HUES64 (cell line): ENCODE results near the gene NEK4.

Source experiments
- H3K27ac ChIP-seq: 2 replicates; pipeline ENCODE4 v1.7.0; 2013; ENCODE audit warnings: low read depth, low read length, inconsistent platforms
- H3K27me3 ChIP-seq: 2 replicates; pipeline ENCODE4 v1.6.1; 2013; ENCODE audit warnings: mild to moderate bottlenecking, low read length; ENCODE audit not compliant: insufficient read depth
- H3K36me3 ChIP-seq: 2 replicates; pipeline ENCODE4 v1.6.1; 2013; ENCODE audit warnings: mild to moderate bottlenecking, low read length; ENCODE audit not compliant: insufficient read depth
- H3K4me1 ChIP-seq: 2 replicates; pipeline ENCODE4 v1.6.1; 2013; ENCODE audit warnings: mild to moderate bottlenecking, low read length, moderate library complexity; ENCODE audit not compliant: insufficient read depth
- H3K4me3 ChIP-seq: 2 replicates; pipeline ENCODE4 v1.5.1; 2013; ENCODE audit warnings: mild to moderate bottlenecking, low read length, moderate library complexity
- H3K9ac ChIP-seq: 2 replicates; pipeline ENCODE4 v1.6.1; 2013; ENCODE audit warnings: mild to moderate bottlenecking, low read depth, low read length
- H3K9me3 ChIP-seq: 2 replicates; pipeline ENCODE4 v1.6.1; 2013; ENCODE audit warnings: low read depth, low read length; ENCODE audit not compliant: insufficient read depth
- WGBS: fragments of 150-250, 120-280 bp; methylation state at CpG from one replicate; pipeline ENCODE4 v1.1.7; 2013; ENCODE audit warnings: missing lambda C conversion rate; 5-methylcytosine and 5-hydroxymethylcytosine counted together

NEK4 gene

GRCh38 chr3:52705688-52706686 lies 64.8 kb downstream of the NEK4 start, which contains the start of the genes GLT8D1 and SPCS1:
GLT8D1 (minus strand) TSS chr3:52705791; CDS start chr3:52700460, 5,331 bp downstream.
SPCS1 (plus strand) TSS chr3:52706106; CDS start chr3:52706247, 141 bp downstream.
- Histone ChIP-seq H3K9ac (peak within 1 kb of the TSS; percentile 92), H3K36me3 (peaks cover 30% of the 10 kb centered on the region), H3K4me1 (peaks cover 5% of the 10 kb centered on the region; the same call in 1 of the 2 replicates), H3K4me3 (peak within 1 kb of the TSS; percentile 100), H3K27me3 (no peaks in the 10 kb centered on the region), H3K9me3 (no peaks in the 10 kb centered on the region), H3K27ac (peak within 1 kb of the TSS; percentile 81)
- under 1% methylated on average over 94 of the region's 94 CpGs for WGBS

GRCh38 chr3:52705438-52705687 lies 65.4 kb downstream of the NEK4 start:
- no peaks in the 10 kb centered on the region for H3K9me3 ChIP-seq
- H3K27ac ChIP-seq, result peak overlapping the region; percentile 81
- no peaks in the 10 kb centered on the region for H3K27me3 ChIP-seq
- H3K9ac ChIP-seq, result peak overlapping the region; percentile 92
- peak overlapping the region; percentile 100 for H3K4me3 ChIP-seq
- peaks cover 5% of the 10 kb centered on the region; the same call in 1 of the 2 replicates for H3K4me1 ChIP-seq
- WGBS, result under 1% methylated on average over 25 of the region's 25 CpGs
- H3K36me3 ChIP-seq, result peaks cover 24% of the 10 kb centered on the region

DNA sequence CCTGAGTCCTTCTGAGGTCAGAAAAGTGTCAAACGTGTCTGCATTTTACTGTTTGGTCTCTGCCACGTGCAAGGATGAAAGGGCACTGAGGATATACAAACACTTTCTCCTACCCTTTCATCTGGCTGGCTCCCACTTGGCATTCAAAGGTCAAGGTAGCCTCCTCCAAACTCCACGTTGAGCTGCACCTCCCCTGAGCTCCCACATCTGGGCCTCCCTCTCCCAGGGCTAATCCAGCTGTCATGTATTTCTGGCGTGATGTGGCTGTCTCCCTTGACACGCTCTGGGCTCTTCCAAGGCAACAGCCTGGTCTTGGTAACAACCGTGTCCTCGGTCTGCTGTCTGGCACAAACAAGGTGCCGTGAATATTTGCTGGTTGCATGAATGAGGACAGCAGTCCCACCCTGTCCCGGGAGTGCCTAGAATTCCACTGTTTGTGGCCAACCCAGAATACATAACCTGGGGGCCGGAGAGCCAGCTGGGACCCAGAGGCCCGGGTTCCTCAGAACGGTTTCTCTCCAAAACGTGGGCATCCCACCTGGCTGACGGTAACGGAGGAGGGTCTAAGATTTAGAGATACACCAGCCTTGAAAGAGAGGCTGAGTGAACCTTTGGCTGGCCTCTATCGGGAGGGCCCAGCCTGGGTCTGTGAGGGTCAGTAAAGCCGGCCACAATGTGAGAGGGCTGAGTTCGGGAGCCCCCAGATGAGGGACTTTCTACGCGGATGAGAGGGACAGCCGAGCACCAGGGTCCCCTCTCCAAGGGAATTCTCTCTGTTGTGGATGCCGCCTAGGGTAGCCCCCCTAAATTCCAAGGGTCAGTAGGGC lies 65.9 kb downstream of the NEK4 start:
- Histone ChIP-seq H3K27me3 (no peaks in the 10 kb centered on the region), H3K27ac (no peak overlapping the region), H3K9ac (peak overlapping the region; percentile 92), H3K36me3 (peaks cover 26% of the 10 kb centered on the region), H3K4me3 (peak overlapping the region; percentile 100), H3K9me3 (no peaks in the 10 kb centered on the region), H3K4me1 (peaks cover 5% of the 10 kb centered on the region; the same call in 1 of the 2 replicates)
- 8% methylated on average over 22 of the region's 22 CpGs for WGBS

GRCh38 chr3:52703341-52703740 lies 67.4 kb downstream of the NEK4 start:
- Histone ChIP-seq H3K9me3 (no peaks in the 10 kb centered on the region), H3K4me1 (peaks cover 5% of the 10 kb centered on the region; the same call in 1 of the 2 replicates), H3K36me3 (peaks cover 23% of the 10 kb centered on the region), H3K27ac (no peak overlapping the region), H3K27me3 (no peaks in the 10 kb centered on the region), H3K9ac (no peak overlapping the region), H3K4me3 (no peak overlapping the region)
- 94% methylated on average over 5 of the region's 7 CpGs for WGBS

- no peak overlapping the region for H3K4me3 ChIP-seq
- H3K9me3 ChIP-seq, result no peaks in the 10 kb centered on the region
- H3K27me3 ChIP-seq, result no peaks in the 10 kb centered on the region
- no peak overlapping the region for H3K9ac ChIP-seq
- H3K27ac ChIP-seq, result no peak overlapping the region
- no peaks in the 10 kb centered on the region for H3K4me1 ChIP-seq
- WGBS, result 95% methylated on average over 4 of the region's 4 CpGs
- H3K36me3 ChIP-seq, result peaks cover 70% of the 10 kb centered on the region
These were observed 73.1 kb downstream of the NEK4 start for GRCh38 chr3:52697632-52697965.

DNA sequence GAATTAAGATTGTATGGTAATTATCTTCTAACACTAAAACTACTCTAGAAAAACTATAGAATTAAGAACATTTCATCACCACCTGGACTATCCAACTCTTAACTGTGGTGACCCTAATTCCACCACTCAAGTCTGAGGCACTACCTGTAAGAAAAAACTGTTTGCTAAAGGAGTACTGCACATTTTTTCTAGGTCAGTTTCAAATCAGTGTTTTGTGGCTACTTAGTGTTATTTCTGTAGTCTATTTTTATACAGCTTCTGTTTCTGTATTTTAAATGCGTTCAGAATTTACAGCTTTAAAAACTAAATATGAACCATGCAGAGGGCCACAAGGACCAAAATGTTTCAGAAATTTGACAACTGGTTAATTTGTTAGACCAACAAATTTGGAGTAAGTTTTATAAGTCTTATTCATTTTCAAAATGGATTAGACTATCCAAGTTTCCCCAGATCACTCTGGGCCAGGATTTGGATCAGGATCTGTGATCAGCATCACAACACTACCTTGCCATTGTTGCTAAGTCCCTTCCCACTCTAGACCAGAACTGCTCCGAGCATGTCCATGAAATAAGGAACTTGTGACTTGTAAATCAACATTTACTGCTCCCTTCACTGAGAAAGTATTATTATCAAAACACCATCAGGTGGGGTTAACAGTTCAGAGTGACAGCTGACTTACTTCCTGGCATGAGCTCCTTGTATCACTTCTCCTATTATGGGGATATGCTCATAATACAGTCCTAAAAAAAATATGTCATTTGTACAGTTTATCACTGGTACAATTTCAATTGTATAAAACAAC lies 73.7 kb downstream of the NEK4 start:
- no peak overlapping the region for H3K4me3 ChIP-seq
- no peaks in the 10 kb centered on the region for H3K4me1 ChIP-seq
- no peak overlapping the region; the same call in 1 of the 2 replicates for H3K27ac ChIP-seq
- peaks cover 75% of the 10 kb centered on the region for H3K36me3 ChIP-seq
- no peak overlapping the region for H3K9ac ChIP-seq
- no peaks in the 10 kb centered on the region for H3K27me3 ChIP-seq
- 97% methylated on average over 2 of the region's 2 CpGs for WGBS
- H3K9me3 ChIP-seq, result no peaks in the 10 kb centered on the region

DNA sequence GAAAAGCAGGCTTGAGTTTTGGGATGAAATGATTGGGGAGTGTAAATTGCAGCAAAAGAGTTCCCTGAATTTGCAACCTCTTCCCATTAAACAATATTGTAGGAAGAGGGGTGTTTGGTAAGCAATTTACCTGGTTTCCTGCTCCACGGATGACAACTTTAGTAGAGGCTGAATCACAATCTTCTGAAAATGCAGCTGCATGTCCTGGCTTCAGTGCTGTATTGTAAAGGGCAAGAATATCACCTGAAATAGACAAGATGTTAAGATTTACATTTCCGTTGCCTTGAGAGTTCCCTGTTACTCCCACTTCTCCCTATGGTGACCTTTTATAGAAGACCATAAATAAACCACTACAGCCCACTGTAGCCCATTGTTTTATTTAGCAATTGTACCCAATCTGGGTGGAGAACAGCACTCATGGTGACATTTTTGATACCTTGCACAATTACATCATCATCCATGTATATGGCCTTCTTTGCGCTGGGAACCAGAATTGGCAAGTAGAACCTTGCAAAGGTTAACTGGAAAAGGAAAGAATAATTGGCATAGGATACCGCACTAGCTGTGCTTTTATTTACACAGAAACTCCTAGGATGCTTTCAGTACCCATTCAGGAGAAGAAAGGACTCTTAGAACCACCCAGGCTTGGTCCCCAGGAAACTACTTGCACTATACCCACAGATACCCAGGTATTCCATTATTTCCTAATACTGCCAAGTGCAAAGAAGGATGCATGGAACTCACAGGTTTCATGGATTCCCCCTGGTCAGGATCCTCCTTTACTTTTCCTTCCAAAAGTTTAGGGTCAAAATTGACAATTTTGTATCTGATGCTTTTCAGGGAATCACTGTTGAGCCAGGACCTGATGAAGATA lies 74.7 kb downstream of the NEK4 start:
- H3K4me1 ChIP-seq, result no peaks in the 10 kb centered on the region
- no peak overlapping the region for H3K27ac ChIP-seq
- WGBS, result 92% methylated on average over 4 of the region's 4 CpGs
- H3K9me3 ChIP-seq, result no peaks in the 10 kb centered on the region
- no peak overlapping the region for H3K4me3 ChIP-seq
- H3K9ac ChIP-seq, result no peak overlapping the region
- no peaks in the 10 kb centered on the region for H3K27me3 ChIP-seq
- H3K36me3 ChIP-seq, result peaks cover 85% of the 10 kb centered on the region

- H3K27me3 ChIP-seq, result no peaks in the 10 kb centered on the region
- no peak overlapping the region for H3K27ac ChIP-seq
- H3K9ac ChIP-seq, result no peak overlapping the region
- peaks cover 93% of the 10 kb centered on the region for H3K36me3 ChIP-seq
- WGBS, result 89% methylated on average over 7 of the region's 7 CpGs
- no peaks in the 10 kb centered on the region for H3K9me3 ChIP-seq
- H3K4me3 ChIP-seq, result no peak overlapping the region
- H3K4me1 ChIP-seq, result no peaks in the 10 kb centered on the region
These were observed 76.1 kb downstream of the NEK4 start for GRCh38 chr3:52694528-52695189.

DNA sequence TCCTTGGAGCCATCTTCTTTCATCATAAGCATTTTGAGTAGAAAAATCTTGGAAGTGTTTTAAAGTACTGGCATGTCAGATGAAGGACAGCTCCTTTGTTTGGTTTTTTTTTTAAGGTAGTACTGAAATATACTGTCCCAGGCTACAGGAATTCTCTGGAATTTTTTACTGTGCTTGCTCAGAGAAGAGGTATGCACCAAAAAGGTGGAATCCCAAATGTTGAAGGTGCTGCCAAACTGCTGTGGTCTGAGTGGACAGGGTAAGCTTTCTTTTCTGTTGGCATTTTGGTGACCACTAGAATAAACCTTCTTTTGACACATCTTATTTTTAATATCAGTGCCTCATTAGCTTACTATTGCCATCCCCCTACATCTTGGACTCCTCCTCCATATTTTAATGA lies 77.7 kb downstream of the NEK4 start:
- Histone ChIP-seq H3K27ac (no peak overlapping the region), H3K9me3 (no peaks in the 10 kb centered on the region), H3K9ac (no peak overlapping the region), H3K36me3 (peaks cover 99% of the 10 kb centered on the region), H3K4me1 (no peaks in the 10 kb centered on the region), H3K27me3 (no peaks in the 10 kb centered on the region), H3K4me3 (no peak overlapping the region)

GRCh38 chr3:52690560-52690959 lies 80.2 kb downstream of the NEK4 start:
- no peak overlapping the region for H3K9ac ChIP-seq
- H3K4me3 ChIP-seq, result no peak overlapping the region
- peaks cover 10% of the 10 kb centered on the region; the same call in 1 of the 2 replicates for H3K4me1 ChIP-seq
- no peak overlapping the region for H3K27ac ChIP-seq
- H3K27me3 ChIP-seq, result no peaks in the 10 kb centered on the region
- H3K9me3 ChIP-seq, result no peaks in the 10 kb centered on the region
- peaks cover 92% of the 10 kb centered on the region for H3K36me3 ChIP-seq
- whole genome bisulfite sequencing, result 98% methylated on average over 2 of the region's 2 CpGs
